Measurements from ENCODE around the gene TRAF2. TPM values are rescaled to one million over a fixed set of nuclear protein-coding genes. Genes with fewer than 3 reads are reported as not detected.

TRAF2 gene
- total and polyA plus RNA-seq, 10 donors: 13.6 to 49.7 (median 24.3) TPM

- Histone ChIP-seq H3K9me3 (no peaks in the 10 kb centered on the region), H3K27ac (peak overlapping the region; percentile 82 to 97 (median 94))
- DNase-seq: no peak
Observed at GRCh38 chr9:136886610-136887597, 588 bp downstream of the TRAF2 start.

GRCh38 chr9:136888454-136888853 is 2.1 kb downstream of the TRAF2 start:
- no peak for DNase-seq
- no peak overlapping the region for H3K4me3 ChIP-seq
- no peak overlapping the region for H3K27ac ChIP-seq
- no peaks in the 10 kb centered on the region for H3K9me3 ChIP-seq
- no peaks in the 10 kb centered on the region for H3K27me3 ChIP-seq (replicated peaks in 1 of 7)
- peaks cover 14 to 84% (median 40%) of the 10 kb centered on the region in 6 donors for H3K4me1 ChIP-seq
- intact Hi-C loops (cut with DNase I; ENCODE audit: low total_unique reads): loop anchor here (10.0 kb wide), 1 partner anchor 56 kb away; the partner anchor contains the start of genes C8G and FBXW5
- TF ChIP-seq POLR2A (IDR thresholded peaks at IDR 0.05) (no peak), POLR2AphosphoS5 (IDR thresholded peaks at IDR 0.05) (no peak)
- TF ChIP-seq, protein P1, sequence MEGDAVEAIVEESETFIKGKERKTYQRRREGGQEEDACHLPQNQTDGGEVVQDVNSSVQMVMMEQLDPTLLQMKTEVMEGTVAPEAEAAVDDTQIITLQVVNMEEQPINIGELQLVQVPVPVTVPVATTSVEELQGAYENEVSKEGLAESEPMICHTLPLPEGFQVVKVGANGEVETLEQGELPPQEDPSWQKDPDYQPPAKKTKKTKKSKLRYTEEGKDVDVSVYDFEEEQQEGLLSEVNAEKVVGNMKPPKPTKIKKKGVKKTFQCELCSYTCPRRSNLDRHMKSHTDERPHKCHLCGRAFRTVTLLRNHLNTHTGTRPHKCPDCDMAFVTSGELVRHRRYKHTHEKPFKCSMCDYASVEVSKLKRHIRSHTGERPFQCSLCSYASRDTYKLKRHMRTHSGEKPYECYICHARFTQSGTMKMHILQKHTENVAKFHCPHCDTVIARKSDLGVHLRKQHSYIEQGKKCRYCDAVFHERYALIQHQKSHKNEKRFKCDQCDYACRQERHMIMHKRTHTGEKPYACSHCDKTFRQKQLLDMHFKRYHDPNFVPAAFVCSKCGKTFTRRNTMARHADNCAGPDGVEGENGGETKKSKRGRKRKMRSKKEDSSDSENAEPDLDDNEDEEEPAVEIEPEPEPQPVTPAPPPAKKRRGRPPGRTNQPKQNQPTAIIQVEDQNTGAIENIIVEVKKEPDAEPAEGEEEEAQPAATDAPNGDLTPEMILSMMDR (IDR thresholded peaks at IDR 0.05 in 8 of 11, conservative IDR thresholded peaks at IDR 0.05 in 3 of 11): no peak
- WGBS, 5 donors: 82 to 89% (median 84%) methylated on average over 8 of the region's 8 CpGs
- H3K36me3 ChIP-seq: peaks cover 0 to 38% (median 13%) of the 10 kb centered on the region in 6 donors

More at GRCh38 chr9:136886610-136887597, 588 bp downstream of the TRAF2 start:
- H3K4me1 ChIP-seq: peaks cover 25 to 84% (median 53%) of the 10 kb centered on the region in 6 donors
- TF ChIP-seq POLR2AphosphoS5 (IDR thresholded peaks at IDR 0.05): peak in 2 of 3 donors; percentile 40 to 59
- TF ChIP-seq, protein P1 (IDR thresholded peaks at IDR 0.05 in 8 of 11, conservative IDR thresholded peaks at IDR 0.05 in 3 of 11): peak in 1 of 11 experiments; percentile 9
- TF ChIP-seq POLR2A (IDR thresholded peaks at IDR 0.05): no peak
- 1 to 8% (median 2%) methylated on average over 32 to 76 of the region's 76 CpGs for WGBS, 5 donors
- intact Hi-C loops (cut with DNase I; ENCODE audit: low total_unique reads): loop anchor here (10.0 kb wide), 1 partner anchor 58 kb away; the partner anchor contains the start of genes C8G and FBXW5
- peaks cover 0 to 26% (median 10%) of the 10 kb centered on the region in 6 donors for H3K36me3 ChIP-seq
- H3K27me3 ChIP-seq (replicated peaks in 1 of 7): no peaks in the 10 kb centered on the region
- H3K4me3 ChIP-seq: peak overlapping the region; percentile 79 to 99 (median 95)

DNA sequence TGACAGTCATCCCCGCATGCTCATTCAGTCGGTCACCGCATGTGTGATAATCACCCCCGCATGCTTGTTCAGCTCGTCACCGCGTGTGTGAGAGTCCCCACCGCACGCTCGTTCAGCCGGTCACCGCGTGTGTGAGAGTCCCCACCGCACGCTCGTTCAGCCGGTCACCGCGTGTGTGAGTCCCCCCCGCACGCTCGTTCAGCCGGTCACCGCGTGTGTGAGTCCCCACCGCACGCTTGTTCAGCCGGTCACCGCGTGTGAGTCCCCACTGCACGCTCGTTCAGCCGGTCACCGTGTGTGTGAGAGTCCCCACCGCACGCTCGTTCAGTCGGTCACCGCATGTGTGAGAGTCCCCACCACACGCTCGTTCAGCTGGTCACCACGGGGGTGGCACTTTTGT is 3.5 kb downstream of the TRAF2 start:
- WGBS, 5 donors: 93 to 96% (median 94%) methylated on average over 42 of the region's 42 CpGs
- Histone ChIP-seq H3K27me3 (replicated peaks in 1 of 7) (no peaks in the 10 kb centered on the region), H3K27ac (no peak overlapping the region), H3K4me3 (no peak overlapping the region), H3K9me3 (no peaks in the 10 kb centered on the region), H3K36me3 (peaks cover 0 to 52% (median 14%) of the 10 kb centered on the region in 6 donors), H3K4me1 (peaks cover 14 to 86% (median 37%) of the 10 kb centered on the region in 6 donors)
- intact Hi-C loops (cut with DNase I; ENCODE audit: low total_unique reads): loop anchor here (10.0 kb wide), 1 partner anchor 55 kb away; the partner anchor contains the start of genes C8G and FBXW5
- DNase-seq: no peak
- no peak for TF ChIP-seq POLR2AphosphoS5 (IDR thresholded peaks at IDR 0.05)
- TF ChIP-seq, protein P1 (IDR thresholded peaks at IDR 0.05 in 8 of 11, conservative IDR thresholded peaks at IDR 0.05 in 3 of 11): no peak
- TF ChIP-seq POLR2A (IDR thresholded peaks at IDR 0.05): no peak

DNA sequence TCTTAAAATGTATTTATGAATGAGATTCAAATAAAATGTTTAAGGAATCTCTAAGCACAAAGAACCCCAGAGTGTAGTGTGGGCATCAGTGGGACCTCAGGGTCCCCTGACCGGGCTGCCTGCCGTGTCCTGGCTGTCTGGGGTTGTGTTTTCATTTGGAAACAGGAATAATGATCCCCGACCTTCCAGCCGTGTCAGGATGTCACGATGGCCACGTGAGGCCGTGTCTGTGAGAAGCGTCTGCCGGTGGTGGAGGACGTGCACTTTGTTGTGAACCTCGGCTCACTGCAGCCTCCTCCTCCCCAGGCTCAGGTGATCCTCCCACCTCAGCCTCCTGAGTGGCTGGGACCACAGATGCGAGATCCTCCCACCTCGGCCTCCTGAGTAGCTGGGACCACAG is 4.3 kb downstream of the TRAF2 start:
- intact Hi-C loops (cut with DNase I; ENCODE audit: low total_unique reads): no loop called here
- 83 to 88% (median 85%) methylated on average over 13 of the region's 13 CpGs for WGBS, 5 donors

More for the DNA sequence above, 4.3 kb downstream of the TRAF2 start:
- Histone ChIP-seq H3K4me1 (peaks cover 9 to 83% (median 29%) of the 10 kb centered on the region in 6 donors), H3K36me3 (peaks cover 0 to 58% (median 17%) of the 10 kb centered on the region in 6 donors), H3K4me3 (no peak overlapping the region), H3K9me3 (no peaks in the 10 kb centered on the region), H3K27ac (no peak overlapping the region), H3K27me3 (replicated peaks in 1 of 7) (no peaks in the 10 kb centered on the region)
- no peak for DNase-seq
- TF ChIP-seq POLR2A (IDR thresholded peaks at IDR 0.05): no peak
- no peak for TF ChIP-seq POLR2AphosphoS5 (IDR thresholded peaks at IDR 0.05)
- TF ChIP-seq, protein P1 (IDR thresholded peaks at IDR 0.05 in 8 of 11, conservative IDR thresholded peaks at IDR 0.05 in 3 of 11): no peak

Measured in spleen (tissue), 11 donors.